ENCODE data around the gene ALK.

GRCh38 chr2:29613067-29613466 lies 308.3 kb downstream of the ALK start:
- TF ChIP-seq YY1 (IDR thresholded peaks at IDR 0.05; ENCODE audit: insufficient read depth, insufficient read length) (no peak), ZNF274 (IDR thresholded peaks at IDR 0.05; ENCODE audit: low read depth, low read length) (no peak), SUZ12 (IDR thresholded peaks at IDR 0.05; ENCODE audit: extremely low read depth, insufficient read depth, insufficient read length) (no peak)

Data from NT2/D1 (cell line).